NCI-H2196 treated with DMSO at 0.1 percent for 48 hours (cell line): ENCODE measurements around the gene RPS3.

Source experiments
- DNase-seq: peaks from one replicate; lab custom pipeline; 2025; ENCODE audit not compliant: unreplicated experiment; lab: John Stamatoyannopoulos, UW

RPS3 gene

GRCh38 chr11:75413864-75414263 is 14.5 kb downstream of the RPS3 start:
- no peak for DNase-seq

GRCh38 chr11:75420224-75421034 is 21.1 kb downstream of the RPS3 start:
- no peak for DNase-seq

- DNase-seq, result no peak
Observed at GRCh38 chr11:75421035-75421602, 21.8 kb downstream of the RPS3 start.

- DNase-seq, result no peak
Observed at GRCh38 chr11:75421902-75422247, 22.6 kb downstream of the RPS3 start.

- peak; percentile 69 for DNase-seq
Observed at GRCh38 chr11:75422248-75423231, 23.2 kb downstream of the RPS3 start.

GRCh38 chr11:75423721-75424120 is 24.4 kb downstream of the RPS3 start:
- DNase-seq, result no peak

GRCh38 chr11:75424396-75424795 is 25.1 kb downstream of the RPS3 start:
- no peak for DNase-seq

GRCh38 chr11:75425422-75425821 is 26.1 kb downstream of the RPS3 start:
- no peak for DNase-seq

GRCh38 chr11:75426720-75427086 is 27.4 kb downstream of the RPS3 start:
- no peak for DNase-seq

- no peak for DNase-seq
Observed at GRCh38 chr11:75427181-75427580, 27.9 kb downstream of the RPS3 start.

GRCh38 chr11:75428281-75428724 is 29.0 kb downstream of the RPS3 start:
- DNase-seq, result no peak

- no peak for DNase-seq
Observed at GRCh38 chr11:75428989-75429640, 29.8 kb downstream of the RPS3 start.

GRCh38 chr11:75429641-75429901 is 30.3 kb downstream of the RPS3 start:
- no peak for DNase-seq

GRCh38 chr11:75429902-75430713 is 30.8 kb downstream of the RPS3 start:
- DNase-seq, result peak; percentile 68

GRCh38 chr11:75430714-75431532 is 31.6 kb downstream of the RPS3 start:
- DNase-seq, result no peak

GRCh38 chr11:75431533-75432525 is 32.5 kb downstream of the RPS3 start:
- no peak for DNase-seq

GRCh38 chr11:75432911-75433321 is 33.6 kb downstream of the RPS3 start, which contains the start of gene KLHL35:
KLHL35 (minus strand) TSS chr11:75433203; CDS start chr11:75430629, 2,574 bp downstream.
- DNase-seq, result no peak

GRCh38 chr11:75433443-75433842 is 34.1 kb downstream of the RPS3 start:
- no peak for DNase-seq
